ENCODE data around the gene TMEM86B. TPM values are rescaled to one million over a fixed set of nuclear protein-coding genes. Genes with fewer than 3 reads are reported as not detected.

The TMEM86B gene
- total and polyA plus RNA-seq, 2 donors (not counting 3 experiments of a cell fraction or from before 2014, with no cell fraction given), result 4.5 to 5.4 TPM

GRCh38 chr19:55223291-55224037 is 5.1 kb downstream of the TMEM86B start:
- Histone ChIP-seq H3K27me3 (ENCODE audit: control insufficient read depth in 2 of 2, insufficient read depth in 2 of 2, low read length in 2 of 2) (no peaks in the 10 kb centered on the region), H3K9ac (replicated peaks; ENCODE audit: extremely low read depth, insufficient read depth, low read length) (no peak overlapping the region), H3K27ac (ENCODE audit: insufficient read depth, low read depth, low read length) (no peak overlapping the region), H3K4me1 (ENCODE audit: control insufficient read depth, extremely low read depth, insufficient read depth, low read length) (no peaks in the 10 kb centered on the region), H3K79me2 (ENCODE audit: control insufficient read depth, insufficient read depth, low read length) (no peaks in the 10 kb centered on the region), H3K4me3 (replicated peaks in 1 of 3; ENCODE audit: insufficient read depth in 1 of 3, low read depth in 1 of 3, low read length in 3 of 3) (no peak overlapping the region), H3K4me2 (ENCODE audit: insufficient read depth, low read length) (no peak overlapping the region), H3K9me3 (replicated peaks; ENCODE audit: control insufficient read depth, insufficient read depth, low read length) (no peaks in the 10 kb centered on the region), H3K36me3 (ENCODE audit: control insufficient read depth in 2 of 2, extremely low read depth in 1 of 2, insufficient read depth in 2 of 2, low read length in 2 of 2) (peaks cover 0 to 4% of the 10 kb centered on the region in 2 experiments), H4K20me1 (replicated peaks; ENCODE audit: control insufficient read depth, extremely low read depth, insufficient read depth, low read length) (no peaks in the 10 kb centered on the region), H2AFZ (ENCODE audit: low read depth, low read length) (no peak overlapping the region), H3K9me1 (replicated peaks; ENCODE audit: control insufficient read depth, extremely low read depth, insufficient read depth, low read length) (no peaks in the 10 kb centered on the region)
- FAIRE-seq, result no peak
- CTCF ChIA-PET, result no interaction called here
- no TSS peak for BruUV-seq (replicated peaks)
- dilution Hi-C loops (cut with MboI; ENCODE audit: extremely low pct_ligation_motif_present, low sequenced_read_pairs) (no loop called here), intact Hi-C loops (cut with micrococcal nuclease) (no loop called here)
- no peak for DNase-seq (ENCODE audit: low read depth, low spot score)
- POLR2A ChIA-PET, result no interaction called here
- TF ChIP-seq FOS (IDR thresholded peaks at IDR 0.05; ENCODE audit: borderline replicate concordance, insufficient read depth, low read length), result no peak
- TF ChIP-seq EZH2 (IDR thresholded peaks at IDR 0.05; ENCODE audit: borderline replicate concordance, low read depth, low read length, severe bottlenecking), result no peak
- TF ChIP-seq POLR2A (IDR thresholded peaks at IDR 0.05; ENCODE audit: low read depth, low read length), result no peak
- TF ChIP-seq POLR2AphosphoS5 (IDR thresholded peaks at IDR 0.05; ENCODE audit: insufficient read depth, low read depth, low read length), result no peak
- no peak for TF ChIP-seq GATA2 (IDR thresholded peaks at IDR 0.05; ENCODE audit: insufficient read depth, insufficient read length, low read depth, low read length)
- no peak for TF ChIP-seq MAX (IDR thresholded peaks at IDR 0.05; ENCODE audit: insufficient read depth, insufficient read length)
- no peak for TF ChIP-seq CTCF (IDR thresholded peaks at IDR 0.05; ENCODE audit: extremely low read depth in 1 of 2, insufficient read depth in 1 of 2, low read depth in 1 of 2, low read length in 2 of 2)
- no peak for TF ChIP-seq JUN (IDR thresholded peaks at IDR 0.05; ENCODE audit: borderline replicate concordance, insufficient read depth, insufficient read length, low read depth)
- no peak for TF ChIP-seq MYC (IDR thresholded peaks at IDR 0.05; ENCODE audit: low read depth, low read length)
